HG03135 (cell line): Measurements from ENCODE around the gene NDUFV2.

Source experiments
- ATAC-seq: cut with Tn5 transposase; IDR thresholded peaks from one replicate; pipeline ENCODE4 v1.9.1; 2021; ENCODE audit warnings: mild to moderate bottlenecking, moderate library complexity; ENCODE audit not compliant: unreplicated experiment

The NDUFV2 gene

GRCh38 chr18:9102508-9103375 is at the start of gene NDUFV2:
Gene NDUFV2, plus strand, starts transcription at chr18:9102699. Its CDS starts 45 bp downstream, at chr18:9102744.
- ATAC-seq = peak; percentile 94

- no peak for ATAC-seq
Observed at GRCh38 chr18:9053814-9054213, 48.7 kb upstream of the NDUFV2 start.

GRCh38 chr18:9055185-9055584 is 47.3 kb upstream of the NDUFV2 start:
- ATAC-seq = no peak

- no peak for ATAC-seq
Observed at GRCh38 chr18:9055626-9056025, 46.9 kb upstream of the NDUFV2 start.

- ATAC-seq = no peak
Observed at GRCh38 chr18:9057646-9058045, 44.9 kb upstream of the NDUFV2 start.

- no peak for ATAC-seq
Observed at GRCh38 chr18:9058406-9058805, 44.1 kb upstream of the NDUFV2 start.

- ATAC-seq = no peak
Observed at GRCh38 chr18:9062418-9062751, 40.1 kb upstream of the NDUFV2 start.

- ATAC-seq = no peak
Observed at GRCh38 chr18:9065864-9066263, 36.6 kb upstream of the NDUFV2 start.

GRCh38 chr18:9066358-9066757 is 36.1 kb upstream of the NDUFV2 start:
- ATAC-seq = peak; percentile 28

- peak; percentile 63 for ATAC-seq
Observed at GRCh38 chr18:9066817-9067306, 35.6 kb upstream of the NDUFV2 start.

- ATAC-seq = no peak
Observed at GRCh38 chr18:9067823-9068222, 34.7 kb upstream of the NDUFV2 start.

- no peak for ATAC-seq
Observed at GRCh38 chr18:9068346-9068745, 34.2 kb upstream of the NDUFV2 start.

- ATAC-seq = no peak
Observed at GRCh38 chr18:9069601-9070000, 32.9 kb upstream of the NDUFV2 start.

- ATAC-seq = no peak
Observed at GRCh38 chr18:9070212-9070611, 32.3 kb upstream of the NDUFV2 start.

- no peak for ATAC-seq
Observed at GRCh38 chr18:9079818-9080528, 22.5 kb upstream of the NDUFV2 start.

GRCh38 chr18:9081940-9082339 is 20.6 kb upstream of the NDUFV2 start:
- ATAC-seq = no peak

GRCh38 chr18:9082711-9083510 is 19.6 kb upstream of the NDUFV2 start:
- peak; percentile 74 for ATAC-seq

GRCh38 chr18:9086015-9086414 is 16.5 kb upstream of the NDUFV2 start:
- no peak for ATAC-seq

GRCh38 chr18:9086624-9087023 is 15.9 kb upstream of the NDUFV2 start:
- no peak for ATAC-seq

GRCh38 chr18:9087144-9087543 is 15.4 kb upstream of the NDUFV2 start:
- no peak for ATAC-seq

- ATAC-seq = no peak
Observed at GRCh38 chr18:9088252-9088651, 14.2 kb upstream of the NDUFV2 start.
